ENCODE measurements around the gene TPRKB. TPM values are rescaled to one million over a fixed set of nuclear protein-coding genes. Genes with fewer than 3 reads are reported as not detected.

Gene TPRKB
- total and polyA plus RNA-seq, 9 of the 15 experiments (the other 6 are each of a cell fraction or from before 2014, with no cell fraction given), result 55.6 to 250 (median 112) TPM

GRCh38 chr2:73776869-73777519 lies 39.8 kb upstream of the TPRKB start:
- no peak overlapping the region for H3K9ac ChIP-seq (ENCODE audit: insufficient read depth in 1 of 2, low read depth in 2 of 2, low read length in 2 of 2)
- FAIRE-seq (no peak), ATAC-seq (no peak), DNase-seq (ENCODE audit: extremely low read depth in 1 of 4, low spot score in 3 of 4) (no peak)
- intact Hi-C loops (cut with micrococcal nuclease) (loop anchor here (10.0 kb wide), 1 partner anchor 82 kb away; no protein-coding TSS in a partner anchor), in situ Hi-C loops (cut with MboI) (no loop called here)
- peaks cover 19% of the 10 kb centered on the region for H3K79me2 ChIP-seq (ENCODE audit: control insufficient read depth, insufficient read depth, low read length)
- no peak overlapping the region for H3K27ac ChIP-seq (ENCODE audit: extremely low read depth, low read depth, low read length)
- no peaks in the 10 kb centered on the region for H4K20me1 ChIP-seq (replicated peaks; ENCODE audit: control insufficient read depth, insufficient read depth, low read length)
- POLR2A ChIA-PET, result no interaction called here
- H3K36me3 ChIP-seq (ENCODE audit: control insufficient read depth, insufficient read depth, low read length), result peaks cover 45% of the 10 kb centered on the region
- no peaks in the 10 kb centered on the region for H3K9me1 ChIP-seq (ENCODE audit: control insufficient read depth, insufficient read depth, low read length)
- TF ChIP-seq FOSL1 (tag; conservative IDR thresholded peaks at IDR 0.05) (no peak), ZNF282 (CRISPR knock-in tag; IDR thresholded peaks at IDR 0.05) (no peak), XRCC4 (IDR thresholded peaks at IDR 0.05; ENCODE audit: extremely low read depth, insufficient read depth, insufficient read length) (no peak), ZNF57 (CRISPR knock-in tag; IDR thresholded peaks at IDR 0.05) (no peak), SMARCA4 (IDR thresholded peaks at IDR 0.05) (no peak), DACH1 (IDR thresholded peaks at IDR 0.05; ENCODE audit: partially characterized antibody) (no peak), FOXA1 (IDR thresholded peaks at IDR 0.05; ENCODE audit: borderline replicate concordance) (no peak)
- H3K9me3 ChIP-seq (replicated peaks; ENCODE audit: control insufficient read depth, insufficient read depth, low read depth, low read length), result no peaks in the 10 kb centered on the region
- 79% methylated on average over 8 of the region's 8 CpGs for WGBS (ENCODE audit: insufficient coverage, low coverage, missing lambda C conversion rate)
- H3K4me3 ChIP-seq, result no peak overlapping the region
- BruUV-seq (replicated peaks), result no TSS peak
- H3K27me3 ChIP-seq (ENCODE audit: control insufficient read depth in 2 of 2, insufficient read depth in 2 of 2, low read length in 2 of 2), result no peaks in the 10 kb centered on the region
- CTCF ChIA-PET (ENCODE audit: low intra/inter-chr PET ratio), result no interaction called here
- peaks cover 3 to 7% of the 10 kb centered on the region in 2 experiments; a peak in 4 of 5 replicates for H3K4me1 ChIP-seq (replicated peaks in 1 of 2; ENCODE audit: control insufficient read depth in 2 of 2, insufficient read depth in 2 of 2, low read length in 2 of 2)
- no peak overlapping the region for H3K4me2 ChIP-seq (ENCODE audit: insufficient read depth, low read length)
- H2AFZ ChIP-seq (ENCODE audit: low read depth, low read length), result no peak overlapping the region

Measured in K562 (cell line).